GM08714 (cell line): ENCODE measurements around the gene FREY1.

ENCODE experiments used
- H3K4me3 ChIP-seq: fragments of 200-500 bp; sonication (Bioruptor generic); 2 replicates; pipeline ENCODE4 v1.5.1; 2014; ENCODE audit warnings: mild to moderate bottlenecking, low read length, inconsistent platforms
- ZNF274 ChIP-seq: IDR thresholded peaks from 2 replicates; pipeline ENCODE4 v1.6.1; 2012; ENCODE audit warnings: mild to moderate bottlenecking, low read depth, low read length

The FREY1 gene

DNA sequence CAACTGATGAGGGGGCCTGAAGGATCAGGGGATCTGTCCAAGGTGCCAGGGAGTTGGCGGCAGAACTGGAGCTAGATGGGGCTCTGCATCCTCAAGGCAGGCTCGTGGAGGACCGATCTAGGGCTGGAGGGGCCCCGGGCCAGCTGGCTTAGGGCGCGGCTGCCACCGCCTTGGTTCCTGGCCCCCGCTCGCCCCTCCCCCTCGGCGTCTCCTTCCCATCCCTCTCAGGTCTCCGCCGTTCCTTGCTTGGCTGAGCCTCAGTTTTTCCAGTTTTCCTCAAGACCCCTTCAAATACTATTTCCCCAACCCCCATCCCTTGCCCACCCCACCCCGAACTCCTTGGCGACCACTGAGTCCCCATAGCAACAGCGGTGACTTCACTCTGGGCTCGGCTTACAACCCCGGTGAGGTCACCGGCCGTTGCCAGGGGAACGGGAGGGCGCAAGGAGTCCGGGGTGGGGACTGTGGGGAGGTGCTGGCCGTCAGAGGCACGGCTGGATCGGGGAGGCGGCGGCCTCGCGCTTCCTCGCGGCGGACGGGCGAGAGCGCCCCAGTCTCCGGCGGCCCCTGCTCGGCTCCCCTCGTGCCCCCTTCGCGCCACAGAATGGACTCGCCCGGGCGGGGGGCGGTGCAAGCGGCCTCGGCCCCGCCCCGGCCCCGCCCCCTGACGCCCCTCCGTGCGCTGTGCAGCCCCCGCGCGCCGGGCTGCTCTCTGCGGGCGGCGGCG is 7.5 kb downstream of the FREY1 start:
- H3K4me3 ChIP-seq: peak overlapping the region; percentile 37; the same call in 1 of the 2 replicates
- TF ChIP-seq ZNF274: no peak

DNA sequence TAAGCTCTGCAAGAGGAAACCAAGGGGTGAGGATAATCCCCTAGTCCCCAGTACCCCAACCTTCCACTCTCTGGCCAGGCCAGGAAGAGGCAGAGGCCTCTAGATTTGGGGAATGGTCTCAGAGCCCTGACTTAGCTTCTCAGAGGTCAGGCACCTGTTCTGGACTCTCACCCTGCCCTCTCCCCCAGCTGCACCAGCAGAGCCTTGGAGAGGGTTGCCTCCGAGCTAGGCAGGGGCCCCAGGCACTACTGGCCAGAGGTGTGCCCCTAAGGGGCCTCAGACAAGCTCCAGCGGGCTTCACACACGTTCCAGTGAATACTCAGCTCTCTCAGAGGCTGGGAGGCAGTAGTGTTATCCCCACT is 8.0 kb downstream of the FREY1 start:
- no peak overlapping the region for H3K4me3 ChIP-seq

DNA sequence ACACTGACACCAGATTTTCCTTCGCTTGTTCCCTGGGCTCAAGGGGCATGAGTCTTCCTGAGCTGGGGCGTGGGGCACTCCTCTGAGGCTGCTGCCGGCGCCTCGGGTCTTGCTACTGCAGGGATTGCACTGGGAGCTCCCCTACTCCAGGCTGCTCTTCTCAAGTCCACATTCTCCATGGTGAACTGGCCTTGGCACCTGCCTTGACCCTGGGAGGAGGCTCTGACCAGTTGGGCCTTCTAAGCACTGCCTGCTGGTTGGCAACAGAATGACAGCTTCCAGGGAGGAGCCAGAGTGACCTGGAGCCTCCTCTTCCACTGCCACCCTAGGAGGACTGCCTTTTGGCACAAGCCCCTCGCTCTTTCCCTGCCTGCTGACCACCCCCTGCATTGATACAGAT is 9.5 kb downstream of the FREY1 start:
- no peak for TF ChIP-seq ZNF274
- H3K4me3 ChIP-seq: no peak overlapping the region

More for the DNA sequence above, 8.0 kb downstream of the FREY1 start:
- TF ChIP-seq ZNF274: no peak

- H3K4me3 ChIP-seq: no peak overlapping the region
- TF ChIP-seq ZNF274: no peak
These were observed 10.6 kb downstream of the FREY1 start for GRCh38 chr11:45896422-45896984.

DNA sequence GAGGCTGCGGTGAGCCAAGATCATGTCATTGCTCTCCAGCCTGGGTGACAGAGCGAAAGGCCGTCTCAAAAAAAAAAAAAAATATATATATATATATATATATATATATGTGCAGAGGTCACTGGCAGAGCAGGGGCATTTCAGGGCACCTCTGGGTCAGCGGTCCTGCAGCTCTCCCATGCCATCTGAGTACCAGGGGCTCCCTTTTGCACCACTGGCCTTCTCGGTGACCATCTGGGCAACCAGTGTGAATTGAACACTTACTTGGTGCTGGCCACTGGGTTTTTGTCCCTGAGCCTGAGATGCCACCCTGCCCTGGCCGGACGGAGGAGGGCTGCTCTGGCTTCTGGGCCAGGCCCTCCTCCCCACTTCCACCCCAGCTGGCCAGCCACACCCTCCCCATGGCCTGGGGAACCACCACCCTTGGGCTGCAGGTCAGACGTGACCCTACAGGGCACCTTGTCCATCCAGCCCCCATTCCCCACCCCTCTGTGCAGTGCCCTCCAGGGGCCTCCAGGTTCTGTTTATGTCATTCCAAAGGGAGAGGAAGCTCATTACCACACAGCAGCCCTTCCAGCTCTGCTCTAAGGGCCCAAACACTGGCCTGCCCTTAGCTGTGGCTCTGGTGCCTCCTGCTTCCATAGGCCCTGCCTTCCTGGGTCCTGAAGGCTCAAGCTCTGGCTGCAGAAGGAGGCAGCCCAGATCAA is 11.4 kb downstream of the FREY1 start:
- no peak overlapping the region for H3K4me3 ChIP-seq
- TF ChIP-seq ZNF274: no peak

DNA sequence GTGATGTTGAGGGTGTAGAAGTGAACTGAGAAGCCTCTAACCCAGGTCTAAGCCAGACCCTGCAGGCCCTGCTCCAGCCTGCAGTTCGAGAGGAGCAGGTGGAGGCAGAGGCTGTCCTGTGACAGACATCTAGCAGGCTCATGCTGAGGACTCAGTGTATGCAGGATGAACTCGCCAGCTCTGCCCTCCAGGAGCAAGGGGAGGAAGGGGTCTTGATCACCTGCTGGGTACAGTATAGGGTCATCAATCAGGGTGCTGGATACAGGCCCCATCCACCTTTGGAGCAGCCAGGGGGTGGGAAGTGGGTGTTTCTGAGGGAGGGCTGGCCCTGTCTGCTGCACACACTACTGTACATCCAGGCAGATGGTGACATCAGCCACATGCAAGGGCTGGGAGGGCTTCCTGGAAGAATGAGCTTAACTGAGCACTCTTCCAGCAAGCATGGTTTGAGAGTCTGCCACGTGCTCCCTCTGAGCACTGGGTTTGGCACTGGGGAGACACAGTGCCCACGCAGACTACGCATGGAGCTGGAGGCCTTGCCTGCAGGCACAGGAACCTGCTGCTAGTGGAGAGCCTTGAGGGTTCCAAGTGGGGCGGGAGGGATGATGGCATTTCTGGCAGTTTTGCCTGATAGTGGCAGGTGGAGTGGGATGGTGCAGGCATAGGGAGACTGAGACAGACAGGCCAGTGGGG is 12.4 kb downstream of the FREY1 start:
- no peak overlapping the region for H3K4me3 ChIP-seq
- TF ChIP-seq ZNF274: no peak

DNA sequence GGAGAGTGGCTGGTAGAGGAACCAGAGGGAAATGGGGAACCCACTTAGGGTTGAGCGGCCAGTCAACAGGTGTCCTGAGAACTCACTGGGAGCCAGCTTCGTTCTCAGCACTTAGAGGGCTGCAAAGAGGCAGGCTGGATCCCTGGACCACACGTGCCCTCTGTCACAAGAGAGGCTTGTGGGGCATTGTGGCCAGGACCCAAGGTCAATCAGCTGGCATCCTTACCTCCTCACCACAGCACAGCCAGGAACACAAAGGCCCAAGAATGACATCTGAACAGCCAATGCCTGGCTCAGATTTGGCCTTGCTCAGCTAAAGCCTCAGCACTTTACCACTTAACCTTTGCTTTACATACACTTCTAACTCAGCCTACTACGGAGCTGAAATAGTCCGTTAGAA is 14.2 kb downstream of the FREY1 start:
- TF ChIP-seq ZNF274: no peak
- H3K4me3 ChIP-seq: no peak overlapping the region

- no peak overlapping the region for H3K4me3 ChIP-seq
- no peak for TF ChIP-seq ZNF274
These were observed 16.1 kb downstream of the FREY1 start for GRCh38 chr11:45890886-45891550.

DNA sequence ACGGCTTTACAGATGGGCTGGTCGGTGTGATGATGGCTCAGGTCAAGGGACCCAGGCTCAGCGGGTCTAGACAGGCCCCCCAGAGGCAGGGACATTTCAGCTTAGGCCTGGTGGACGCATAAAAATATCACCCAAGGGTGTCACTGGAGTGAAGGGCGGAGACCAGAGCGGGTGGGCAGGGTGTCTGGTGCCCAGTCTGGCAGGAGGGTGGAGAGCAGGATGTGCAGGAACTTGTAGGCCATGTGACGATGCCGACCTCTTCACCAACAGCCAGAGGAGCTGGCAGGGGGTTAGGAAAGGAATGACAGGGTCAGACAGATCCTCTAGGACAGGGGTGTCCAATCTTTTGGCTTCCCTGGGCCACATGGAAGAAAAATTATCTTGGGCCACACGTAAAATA is 17.1 kb downstream of the FREY1 start:
- no peak for TF ChIP-seq ZNF274
- no peak overlapping the region for H3K4me3 ChIP-seq

GRCh38 chr11:45889555-45889954 is 17.5 kb downstream of the FREY1 start:
- no peak for TF ChIP-seq ZNF274

GRCh38 chr11:45887587-45887986 is 19.5 kb downstream of the FREY1 start:
- no peak for TF ChIP-seq ZNF274
- no peak overlapping the region for H3K4me3 ChIP-seq

More at GRCh38 chr11:45889555-45889954, 17.5 kb downstream of the FREY1 start:
- H3K4me3 ChIP-seq: no peak overlapping the region

DNA sequence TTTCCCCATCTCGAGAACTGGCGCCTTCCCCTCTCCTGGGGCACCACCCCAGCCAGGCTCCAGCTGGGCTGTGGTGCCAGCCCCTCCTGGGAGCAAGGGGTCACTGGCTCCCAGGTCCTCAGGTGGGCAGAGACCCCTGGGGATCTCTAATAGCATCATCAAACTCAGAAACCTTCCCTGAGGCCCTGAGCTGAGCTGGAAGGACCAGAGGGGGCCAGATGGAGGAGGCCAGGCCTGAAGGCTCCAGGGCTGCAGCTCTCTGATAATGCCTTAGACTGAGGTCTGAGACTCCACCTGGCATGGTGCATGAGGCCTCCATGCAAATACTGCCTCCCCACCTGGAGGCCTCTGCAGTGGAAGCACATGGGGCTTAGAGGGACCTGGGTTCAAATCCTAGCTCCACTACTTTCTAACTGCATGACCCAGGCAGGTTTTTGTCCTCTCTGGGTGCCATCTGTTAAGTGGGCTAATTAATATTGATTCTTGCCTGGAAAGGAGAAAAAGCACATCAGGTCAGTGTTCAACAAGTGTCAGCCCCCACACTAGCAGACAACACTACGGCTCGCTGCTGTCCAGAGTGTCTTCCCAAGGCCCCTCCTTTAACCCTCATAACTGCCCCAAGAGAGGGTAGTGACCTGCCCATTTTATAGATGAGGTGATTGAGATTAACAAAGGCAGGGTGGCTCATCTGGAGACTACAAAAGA is 20.1 kb downstream of the FREY1 start:
- TF ChIP-seq ZNF274: no peak
- H3K4me3 ChIP-seq: no peak overlapping the region

DNA sequence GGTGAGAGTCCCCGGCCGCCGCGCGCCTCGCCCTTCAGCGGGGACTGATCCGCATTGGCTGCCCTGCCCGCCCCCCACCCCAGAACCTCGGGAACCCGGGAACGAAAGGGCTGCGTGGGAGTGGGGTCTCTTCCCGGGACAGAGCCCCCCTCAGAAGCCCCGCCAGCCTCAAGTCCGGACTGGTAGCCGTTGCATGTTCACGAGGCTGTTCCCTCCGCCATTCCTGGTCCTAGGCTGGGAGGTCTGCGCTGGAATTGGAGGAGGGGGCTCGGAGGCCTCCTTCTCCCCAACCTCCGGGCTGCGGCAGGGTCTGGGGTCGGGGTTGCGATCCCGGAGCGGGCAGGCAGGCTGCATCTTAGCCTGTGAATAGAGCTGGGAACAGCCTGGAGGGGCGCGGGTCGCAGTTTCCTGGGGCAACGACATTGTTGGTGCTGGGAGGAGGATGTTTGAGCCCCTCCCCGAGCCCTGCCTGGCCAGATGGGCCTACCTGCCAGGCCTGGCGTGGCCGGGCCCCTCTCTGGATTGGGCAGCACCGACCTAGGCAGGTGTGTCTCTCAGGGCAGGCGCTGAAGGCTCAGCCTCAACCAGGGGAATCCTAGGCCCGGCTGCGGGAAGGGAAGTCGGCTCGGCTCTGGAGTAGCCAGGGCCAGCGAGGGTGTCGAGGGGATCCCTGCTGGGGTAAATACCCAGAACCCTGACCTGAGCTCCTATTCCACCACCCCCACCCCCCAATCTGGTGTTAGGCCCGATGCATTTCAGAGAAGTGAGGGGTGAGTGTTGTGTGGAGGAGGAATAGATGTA is 20.9 kb downstream of the FREY1 start:
- H3K4me3 ChIP-seq: peak overlapping the region; percentile 27; the same call in 1 of the 2 replicates
- no peak for TF ChIP-seq ZNF274
